ENCODE results near the gene CPEB3.

Gene CPEB3

GRCh38 chr10:92103376-92104090 is 187.3 kb downstream of the CPEB3 start:
- DNase-seq (ENCODE audit: low read depth) = no peak

- DNase-seq (ENCODE audit: low read depth) = no peak
Measured at GRCh38 chr10:92102601-92103213, 188.2 kb downstream of the CPEB3 start.

- no peak for DNase-seq (ENCODE audit: low read depth)
Measured at GRCh38 chr10:92094960-92095359, 195.9 kb downstream of the CPEB3 start.

- no peak for DNase-seq (ENCODE audit: low read depth)
Measured at GRCh38 chr10:92091965-92092364, 198.9 kb downstream of the CPEB3 start.

DNA sequence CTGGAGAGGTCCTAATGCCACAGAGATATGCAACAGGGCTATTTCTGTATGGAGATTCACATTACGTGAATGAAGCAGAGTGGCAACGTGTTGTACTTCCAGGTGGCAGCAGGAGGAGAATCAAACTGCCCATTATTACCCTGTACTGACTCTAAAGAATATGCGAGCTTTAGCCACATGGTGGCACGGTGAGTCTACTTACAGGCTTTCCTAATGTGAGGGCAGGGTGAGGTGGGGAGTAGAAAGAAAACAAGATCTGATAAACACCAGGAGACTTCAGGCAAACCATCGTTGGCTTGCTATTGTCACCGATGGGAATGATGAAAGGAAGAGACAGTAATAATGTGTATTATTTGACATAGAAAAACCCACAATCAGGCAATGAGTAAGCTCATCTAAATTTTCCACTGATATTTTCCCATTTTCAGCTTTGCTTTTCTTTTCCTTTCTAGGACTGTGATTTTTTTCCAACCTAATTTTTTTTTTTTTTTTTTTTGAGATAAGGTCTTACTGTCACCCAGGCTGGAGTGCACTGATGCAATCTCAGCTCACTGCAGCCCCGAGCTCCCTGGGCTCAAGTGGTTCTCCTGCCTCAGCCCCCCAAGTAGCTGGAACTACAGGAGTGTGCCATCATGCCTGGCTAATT is 203.0 kb downstream of the CPEB3 start:
- DNase-seq (ENCODE audit: low read depth) = peak; percentile 4

- DNase-seq (ENCODE audit: low read depth) = no peak
Measured at GRCh38 chr10:92082583-92083280, 208.1 kb downstream of the CPEB3 start.

GRCh38 chr10:92081641-92082040 is 209.2 kb downstream of the CPEB3 start:
- DNase-seq (ENCODE audit: low read depth) = no peak

GRCh38 chr10:92080244-92080643 is 210.6 kb downstream of the CPEB3 start:
- DNase-seq (ENCODE audit: low read depth) = no peak

DNA sequence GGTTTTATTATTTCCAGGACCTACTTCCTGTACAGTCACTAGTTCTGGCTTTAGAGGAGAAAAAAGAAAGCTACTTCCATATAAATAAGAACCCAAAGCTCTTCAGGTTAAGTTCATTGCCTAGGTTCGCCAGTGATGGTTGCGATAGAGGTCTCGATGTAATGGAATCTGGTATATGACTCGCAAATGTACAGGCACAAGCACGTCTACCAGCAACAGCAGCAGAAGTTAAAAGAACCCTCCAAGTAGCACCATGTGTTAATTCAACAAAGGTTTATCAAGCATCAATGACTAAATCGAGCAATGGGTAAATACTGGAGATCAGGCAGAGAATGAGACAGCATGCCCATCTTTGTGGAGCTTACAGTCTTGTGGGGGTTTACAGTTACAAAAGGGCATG is 211.9 kb downstream of the CPEB3 start:
- DNase-seq (ENCODE audit: low read depth) = no peak

DNA sequence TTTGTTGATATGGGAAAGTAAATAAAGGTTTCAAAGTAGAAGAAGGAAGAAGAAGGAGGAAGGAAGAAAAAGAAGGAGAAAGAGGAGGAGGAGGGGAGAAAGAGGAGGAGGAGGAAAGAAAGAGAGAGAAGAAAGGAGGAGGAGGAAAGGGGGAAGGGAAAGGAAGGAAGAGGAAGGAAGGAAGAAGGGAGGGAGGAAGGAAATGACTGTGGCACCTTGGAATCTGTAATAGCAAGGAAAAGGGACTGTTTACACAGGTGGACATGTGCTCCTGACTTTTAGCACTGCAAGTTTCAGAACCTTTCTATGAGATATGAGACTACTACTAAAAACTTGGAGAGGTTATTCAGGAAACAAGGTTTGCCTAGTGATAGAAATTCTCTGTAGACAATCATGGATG is 214.2 kb downstream of the CPEB3 start:
- DNase-seq (ENCODE audit: low read depth) = no peak

- no peak for DNase-seq (ENCODE audit: low read depth)
Measured at GRCh38 chr10:92075829-92076228, 215.0 kb downstream of the CPEB3 start.

- no peak for DNase-seq (ENCODE audit: low read depth)
Measured at GRCh38 chr10:92074126-92074887, 216.6 kb downstream of the CPEB3 start.

DNA sequence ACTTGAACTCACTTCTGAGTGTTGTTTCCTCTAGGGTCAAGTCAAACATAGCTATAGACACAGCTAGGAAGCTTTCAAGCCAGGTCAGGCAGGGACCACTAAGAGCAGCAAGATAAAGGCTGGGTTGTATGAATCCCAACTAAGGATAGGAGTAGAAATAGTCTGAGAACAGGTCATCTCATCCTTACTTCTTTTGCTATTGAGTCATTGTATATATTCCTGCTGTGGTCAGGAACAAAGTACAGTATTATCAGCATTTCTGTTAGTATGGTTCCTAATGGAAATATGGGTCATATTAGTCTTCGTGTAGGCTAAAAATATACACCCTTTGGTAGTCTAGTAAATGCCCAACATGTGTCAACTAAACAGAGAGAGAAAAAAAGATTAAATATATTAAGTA is 222.0 kb downstream of the CPEB3 start:
- no peak for DNase-seq (ENCODE audit: low read depth)

- DNase-seq (ENCODE audit: low read depth) = no peak
Measured at GRCh38 chr10:92066386-92066785, 224.5 kb downstream of the CPEB3 start.

DNA sequence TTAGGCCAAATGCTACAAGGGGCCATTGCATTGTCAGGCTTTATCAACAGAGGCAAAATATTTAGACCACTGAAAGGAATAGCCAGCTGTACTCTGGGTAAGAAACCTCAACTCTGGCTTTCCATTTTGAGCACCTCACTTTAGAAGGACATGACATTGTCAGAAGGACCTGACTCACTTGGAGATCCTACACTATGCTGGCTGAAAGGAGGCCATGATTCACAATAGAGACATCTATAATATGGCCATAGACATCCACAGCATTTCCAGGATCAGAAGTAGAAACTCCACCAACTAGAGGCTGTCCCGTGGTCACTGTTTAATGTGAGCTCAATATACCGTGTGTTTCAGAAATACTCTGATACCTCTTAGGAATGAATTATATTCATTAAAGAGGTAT is 226.4 kb downstream of the CPEB3 start:
- DNase-seq (ENCODE audit: low read depth) = no peak

DNA sequence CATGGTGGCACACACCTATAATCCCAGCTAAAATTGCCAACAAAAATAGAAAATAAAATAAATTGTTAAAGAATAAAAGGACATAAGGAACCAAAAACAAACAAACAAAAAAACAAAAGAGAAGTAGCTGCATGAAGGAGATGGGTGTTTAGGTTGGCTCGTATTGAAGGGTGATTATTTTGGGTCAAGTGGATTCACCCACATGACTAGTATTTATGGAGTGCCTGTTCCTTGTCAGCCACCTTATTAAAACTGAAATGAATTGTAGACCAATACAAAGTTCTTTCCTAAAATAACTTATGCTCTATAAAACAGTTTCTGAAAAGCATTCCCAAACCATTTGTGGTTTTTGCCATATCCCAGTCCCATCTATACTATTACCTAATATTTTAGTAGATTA is 228.6 kb downstream of the CPEB3 start:
- no peak for DNase-seq (ENCODE audit: low read depth)

- DNase-seq (ENCODE audit: low read depth) = no peak
Measured at GRCh38 chr10:92054807-92055206, 236.1 kb downstream of the CPEB3 start.

- no peak for DNase-seq (ENCODE audit: low read depth)
Measured at GRCh38 chr10:92052741-92053140, 238.1 kb downstream of the CPEB3 start.

DNA sequence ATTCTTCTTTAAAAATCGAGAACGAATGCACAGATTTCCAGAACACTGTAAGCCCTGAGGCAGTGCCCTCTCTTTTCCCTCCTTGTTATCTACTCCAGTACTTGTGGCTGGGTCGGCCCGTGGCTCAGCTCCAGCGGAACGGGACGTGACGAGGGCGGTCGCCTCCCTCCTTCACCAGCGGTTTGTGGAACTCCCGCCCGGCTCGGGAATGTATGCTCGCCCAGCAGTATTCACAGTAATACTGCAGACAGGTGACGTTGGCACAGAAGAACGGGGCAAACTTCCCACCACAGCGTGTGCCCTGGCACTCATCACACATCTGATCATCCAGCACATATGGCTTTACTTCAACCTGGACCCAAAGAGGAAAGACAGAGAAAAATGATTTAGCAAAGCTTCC is 238.8 kb downstream of the CPEB3 start:
- no peak for DNase-seq (ENCODE audit: low read depth)

DNA sequence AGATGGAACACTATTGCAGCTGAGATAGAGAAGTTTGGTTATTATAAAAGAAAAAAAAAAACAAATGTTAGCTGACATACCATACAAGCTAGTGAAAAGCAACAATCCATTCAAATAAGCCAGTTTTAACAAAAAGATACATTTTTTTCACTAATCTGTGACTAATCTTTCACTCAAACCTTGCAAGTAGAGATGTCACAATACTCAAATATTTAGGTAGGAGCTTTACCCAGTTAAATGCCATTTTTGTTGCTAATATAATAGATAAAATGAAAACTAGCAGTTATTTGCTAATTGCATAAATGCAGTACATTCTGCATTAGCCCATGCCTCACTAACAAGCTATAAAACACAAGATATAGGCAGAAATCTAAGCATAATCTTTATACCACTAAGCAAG is 243.7 kb downstream of the CPEB3 start:
- DNase-seq (ENCODE audit: low read depth) = no peak

- no peak for DNase-seq (ENCODE audit: low read depth)
Measured at GRCh38 chr10:92045641-92046106, 245.2 kb downstream of the CPEB3 start.

GRCh38 chr10:92042541-92042940 is 248.3 kb downstream of the CPEB3 start:
- no peak for DNase-seq (ENCODE audit: low read depth)
